ENCODE measurements around the gene TTC39B. TPM values are rescaled to one million over a fixed set of nuclear protein-coding genes. Genes with fewer than 3 reads are reported as not detected.
A peak's percentile ranks its signal among the peaks of the same experiment; 100 is the strongest.

The TTC39B gene
- polyA plus RNA-seq, 6 donors from 2014 or later: 0.19 to 6.7 (median 3.2) TPM

DNA sequence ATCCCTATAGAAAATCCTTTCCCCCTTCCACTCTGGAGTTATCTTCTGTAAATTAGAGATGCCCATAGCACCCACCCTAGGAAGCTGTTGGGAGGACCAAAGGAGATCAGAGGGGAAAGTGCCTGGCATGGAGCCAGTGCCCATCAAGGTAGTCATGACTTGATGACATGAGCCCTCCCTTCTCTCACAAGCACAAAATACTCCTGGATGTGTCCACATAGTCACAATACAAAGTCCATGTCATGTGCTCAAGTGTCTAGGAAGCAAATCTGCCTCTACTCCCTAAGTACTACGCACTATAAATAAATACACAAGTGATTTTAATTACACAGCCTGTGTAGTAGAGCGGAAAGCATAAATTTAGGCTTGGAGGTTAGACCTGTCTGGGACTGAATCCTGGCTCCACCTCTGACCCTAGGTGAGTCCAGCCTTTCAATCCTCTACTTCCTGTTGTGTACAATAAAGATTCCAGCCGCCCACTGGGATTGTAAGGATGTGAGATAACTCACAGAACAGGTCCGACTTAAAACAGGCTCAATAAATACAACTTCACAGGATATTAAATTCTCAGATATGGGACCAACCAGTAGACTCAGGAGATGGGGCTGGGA, 30.6 kb downstream of the TTC39B start:
- Mint-ChIP-seq H3K36me3 (peaks cover 0 to 3% of the 10 kb centered on the region in 2 donors), H3K4me3 (peak overlapping the region in 1 of 8 donors; percentile 63), H3K4me1 (peaks cover 4 to 8% (median 8%) of the 10 kb centered on the region in 3 donors), H3K27ac (peak overlapping the region in 1 of 6 donors; percentile 30), H3K27me3 (no peaks in the 10 kb centered on the region), H3K9me3 (no peaks in the 10 kb centered on the region)
- ATAC-seq (ENCODE audit: low read depth in 2 of 2) (no peak), DNase-seq (no peak)

GRCh38 chr9:15274425-15274824, 32.6 kb downstream of the TTC39B start:
- Mint-ChIP-seq H3K4me1 (peaks cover 4 to 8% (median 6%) of the 10 kb centered on the region in 3 donors), H3K4me3 (no peak overlapping the region), H3K27me3 (no peaks in the 10 kb centered on the region), H3K27ac (no peak overlapping the region), H3K9me3 (no peaks in the 10 kb centered on the region), H3K36me3 (peaks cover 0 to 3% of the 10 kb centered on the region in 2 donors)
- DNase-seq: no peak
- no peak for ATAC-seq (ENCODE audit: low read depth in 2 of 2)

DNA sequence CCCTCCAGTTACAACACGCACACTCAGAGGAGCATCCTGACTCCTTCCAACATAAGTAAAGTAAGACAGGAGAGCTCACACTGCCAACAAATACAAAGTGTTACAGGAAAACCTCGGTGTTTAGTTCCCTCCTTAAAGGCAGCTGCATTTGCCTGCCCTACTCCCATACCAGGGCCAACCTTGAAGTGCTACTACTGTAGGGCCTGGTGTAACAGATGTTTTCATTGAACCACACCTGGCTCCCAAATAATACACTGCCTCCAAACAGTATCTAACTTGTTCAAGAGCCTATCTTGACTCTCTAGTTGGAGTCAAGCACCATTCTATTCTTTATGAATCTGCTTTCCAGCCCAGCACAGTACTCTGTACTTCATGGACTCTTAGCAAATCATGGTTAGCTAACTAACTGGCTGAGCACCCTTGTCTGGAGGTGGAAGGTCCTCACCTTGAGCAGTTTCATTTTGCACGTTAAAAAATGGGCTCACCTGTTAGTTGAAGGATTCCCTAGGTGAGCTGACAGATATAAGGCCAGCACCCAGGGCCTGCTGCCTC, 34.6 kb downstream of the TTC39B start:
- Mint-ChIP-seq H3K27me3 (no peaks in the 10 kb centered on the region), H3K4me1 (peaks cover 11 to 14% (median 13%) of the 10 kb centered on the region in 3 donors), H3K36me3 (peaks cover 0 to 3% of the 10 kb centered on the region in 2 donors), H3K27ac (peak overlapping the region in 1 of 6 donors; percentile 5), H3K9me3 (no peaks in the 10 kb centered on the region), H3K4me3 (no peak overlapping the region)
- ATAC-seq (ENCODE audit: low read depth in 2 of 2) (no peak), DNase-seq (no peak)

DNA sequence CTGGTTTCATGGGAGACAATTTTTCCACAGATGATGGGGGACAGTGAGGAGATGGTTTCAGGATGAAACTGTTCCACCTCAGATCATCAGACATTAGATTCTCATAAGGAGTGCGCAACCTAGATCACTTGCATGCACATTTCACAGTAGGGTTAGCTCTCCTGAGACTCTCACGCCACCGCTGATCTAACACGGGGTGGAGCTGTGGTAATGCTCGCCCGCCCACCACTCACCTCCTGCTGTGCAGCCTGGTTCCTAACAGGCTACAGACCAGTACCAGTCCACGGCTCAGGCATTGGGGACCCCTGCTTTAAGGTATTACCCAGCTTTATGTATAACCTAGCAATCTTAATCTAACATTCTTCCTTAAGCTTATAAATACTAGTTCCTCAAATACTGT, 35.6 kb downstream of the TTC39B start:
- no peak for ATAC-seq (ENCODE audit: low read depth in 2 of 2)
- Mint-ChIP-seq H3K27me3 (no peaks in the 10 kb centered on the region), H3K4me1 (peaks cover 11 to 14% (median 13%) of the 10 kb centered on the region in 3 donors), H3K9me3 (no peaks in the 10 kb centered on the region), H3K4me3 (peak overlapping the region in 1 of 8 donors; percentile 32), H3K27ac (no peak overlapping the region), H3K36me3 (peaks cover 0 to 3% of the 10 kb centered on the region in 2 donors)
- no peak for DNase-seq

DNA sequence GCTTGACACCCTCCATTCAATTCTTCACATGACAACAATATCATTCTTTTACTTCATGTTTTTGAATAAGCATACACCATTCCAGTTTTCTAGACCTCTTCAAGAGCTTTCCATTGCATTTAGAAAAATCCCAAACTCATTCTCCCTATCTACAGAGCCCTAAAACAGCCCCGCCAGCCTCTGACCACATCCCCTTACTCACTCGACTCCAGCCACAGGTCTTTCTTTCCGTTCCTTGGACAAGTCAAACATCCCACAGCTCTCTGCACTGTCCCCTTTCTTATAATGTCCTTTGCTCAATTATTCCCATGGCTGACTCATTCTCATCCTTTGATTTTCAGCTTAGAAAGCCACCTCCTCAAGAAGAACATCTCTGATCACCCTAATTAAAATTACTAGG, 38.2 kb downstream of the TTC39B start:
- Mint-ChIP-seq H3K4me3 (no peak overlapping the region), H3K9me3 (no peaks in the 10 kb centered on the region), H3K36me3 (peaks cover 0 to 3% of the 10 kb centered on the region in 2 donors), H3K4me1 (peaks cover 11 to 14% (median 13%) of the 10 kb centered on the region in 3 donors), H3K27me3 (no peaks in the 10 kb centered on the region), H3K27ac (no peak overlapping the region)
- DNase-seq (no peak), ATAC-seq (ENCODE audit: low read depth in 2 of 2) (no peak)

- DNase-seq (no peak), ATAC-seq (ENCODE audit: low read depth in 2 of 2) (no peak)
- no peak overlapping the region for H3K27ac Mint-ChIP-seq
- H3K36me3 Mint-ChIP-seq: peaks cover 0 to 3% of the 10 kb centered on the region in 2 donors
- peaks cover 11 to 14% (median 13%) of the 10 kb centered on the region in 3 donors for H3K4me1 Mint-ChIP-seq
- no peaks in the 10 kb centered on the region for H3K27me3 Mint-ChIP-seq
- peak overlapping the region in 1 of 8 donors; percentile 36 for H3K4me3 Mint-ChIP-seq
- no peaks in the 10 kb centered on the region for H3K9me3 Mint-ChIP-seq
Observed at GRCh38 chr9:15268317-15268716, 38.7 kb downstream of the TTC39B start.

GRCh38 chr9:15264918-15265317, 42.1 kb downstream of the TTC39B start:
- ATAC-seq (ENCODE audit: low read depth in 2 of 2) (no peak), DNase-seq (no peak)
- H3K36me3 Mint-ChIP-seq: no peaks in the 10 kb centered on the region
- H3K4me3 Mint-ChIP-seq: no peak overlapping the region
- no peak overlapping the region for H3K27ac Mint-ChIP-seq
- no peaks in the 10 kb centered on the region for H3K9me3 Mint-ChIP-seq
- H3K27me3 Mint-ChIP-seq: no peaks in the 10 kb centered on the region
- H3K4me1 Mint-ChIP-seq: peaks cover 10 to 11% (median 10%) of the 10 kb centered on the region in 3 donors

GRCh38 chr9:15262581-15262980, 44.4 kb downstream of the TTC39B start:
- H3K27me3 Mint-ChIP-seq: no peaks in the 10 kb centered on the region

GRCh38 chr9:15256426-15256825, 50.6 kb downstream of the TTC39B start:
- Mint-ChIP-seq H3K27ac (no peak overlapping the region), H3K4me1 (no peaks in the 10 kb centered on the region), H3K4me3 (no peak overlapping the region), H3K9me3 (no peaks in the 10 kb centered on the region), H3K36me3 (peaks cover 5 to 9% of the 10 kb centered on the region in 2 donors), H3K27me3 (no peaks in the 10 kb centered on the region)
- ATAC-seq (ENCODE audit: low read depth in 2 of 2) (no peak), DNase-seq (no peak)

More at GRCh38 chr9:15262581-15262980, 44.4 kb downstream of the TTC39B start:
- DNase-seq (no peak), ATAC-seq (ENCODE audit: low read depth in 2 of 2) (no peak)
- Mint-ChIP-seq H3K27ac (no peak overlapping the region), H3K36me3 (peaks cover 0 to 5% of the 10 kb centered on the region in 2 donors), H3K4me3 (no peak overlapping the region), H3K9me3 (no peaks in the 10 kb centered on the region), H3K4me1 (no peaks in the 10 kb centered on the region)

- DNase-seq: no peak
- Mint-ChIP-seq H3K9me3 (no peaks in the 10 kb centered on the region), H3K4me3 (no peak overlapping the region), H3K27ac (no peak overlapping the region), H3K4me1 (peaks cover 0 to 4% (median 0%) of the 10 kb centered on the region in 3 donors), H3K27me3 (no peaks in the 10 kb centered on the region), H3K36me3 (peaks cover 5 to 9% of the 10 kb centered on the region in 2 donors)
- ATAC-seq (ENCODE audit: low read depth in 2 of 2): no peak
Observed at GRCh38 chr9:15253786-15254185, 53.2 kb downstream of the TTC39B start.

DNA sequence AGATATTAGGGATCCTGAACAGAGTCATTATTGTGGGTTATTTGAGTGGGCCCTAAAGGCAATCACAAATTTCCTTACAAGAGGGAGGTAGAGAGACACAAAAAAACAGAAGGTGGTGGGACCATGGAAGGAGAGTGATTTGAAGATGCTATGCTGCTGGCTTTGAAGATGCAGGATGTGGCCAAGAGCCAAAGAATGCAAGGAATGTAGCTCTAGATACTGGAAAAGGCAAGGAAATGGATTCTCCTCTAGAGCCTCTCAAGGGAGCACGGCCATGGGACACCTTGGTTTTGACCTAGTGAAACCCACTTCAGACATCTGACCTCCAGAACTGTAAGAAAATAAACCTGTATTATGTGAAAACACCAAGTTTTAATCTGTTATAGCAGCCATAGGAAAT, 53.8 kb downstream of the TTC39B start:
- H3K27me3 Mint-ChIP-seq: no peaks in the 10 kb centered on the region
- no peak overlapping the region for H3K4me3 Mint-ChIP-seq
- no peak for DNase-seq
- H3K36me3 Mint-ChIP-seq: peaks cover 5 to 8% of the 10 kb centered on the region in 2 donors
- peaks cover 0 to 4% (median 0%) of the 10 kb centered on the region in 3 donors for H3K4me1 Mint-ChIP-seq
- H3K9me3 Mint-ChIP-seq: no peaks in the 10 kb centered on the region
- ATAC-seq (ENCODE audit: low read depth in 2 of 2): no peak
- H3K27ac Mint-ChIP-seq: no peak overlapping the region

GRCh38 chr9:15249981-15250380, 57.0 kb downstream of the TTC39B start:
- DNase-seq: no peak
- no peak for ATAC-seq (ENCODE audit: low read depth in 2 of 2)
- Mint-ChIP-seq H3K36me3 (no peaks in the 10 kb centered on the region), H3K4me1 (peaks cover 0 to 4% (median 0%) of the 10 kb centered on the region in 3 donors), H3K9me3 (no peaks in the 10 kb centered on the region), H3K27ac (no peak overlapping the region), H3K4me3 (no peak overlapping the region), H3K27me3 (no peaks in the 10 kb centered on the region)

DNA sequence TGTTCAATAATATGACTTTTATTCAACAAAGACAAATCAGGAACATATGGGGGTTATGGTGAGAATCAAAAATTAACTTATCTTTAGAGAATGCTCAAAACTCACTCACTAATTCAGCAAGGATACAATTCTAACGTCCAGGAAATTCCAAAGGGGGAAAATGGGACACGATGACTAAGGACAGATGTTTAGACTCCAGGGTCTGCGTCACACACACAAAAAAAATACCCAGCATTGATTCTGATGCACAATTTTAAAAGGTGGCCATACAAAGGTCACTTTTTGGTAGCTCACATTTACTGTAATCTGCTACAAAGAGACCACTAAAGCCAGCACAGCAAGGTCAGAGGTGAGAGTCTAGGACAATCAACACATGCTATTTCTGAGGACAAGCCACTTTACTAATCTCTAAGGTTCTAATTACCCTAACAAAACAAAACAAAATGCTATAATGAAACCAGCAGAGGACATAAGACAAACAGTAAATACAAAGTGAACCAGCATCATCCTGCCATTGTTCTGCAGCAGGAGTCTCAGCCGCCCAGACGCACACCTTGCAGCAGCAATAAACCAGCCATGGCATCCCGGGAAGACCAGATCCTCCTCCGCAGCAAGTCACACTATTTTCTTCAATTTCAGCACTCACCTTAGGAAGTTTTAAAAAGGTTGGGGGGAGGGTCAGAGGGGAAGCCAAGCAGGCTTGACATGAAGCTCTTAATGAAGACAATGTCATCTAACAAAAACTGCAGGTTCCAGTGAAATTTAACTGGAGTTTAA, 57.8 kb downstream of the TTC39B start:
- DNase-seq (no peak), ATAC-seq (ENCODE audit: low read depth in 2 of 2) (no peak)
- no peaks in the 10 kb centered on the region for H3K27me3 Mint-ChIP-seq
- H3K36me3 Mint-ChIP-seq: no peaks in the 10 kb centered on the region
- H3K9me3 Mint-ChIP-seq: no peaks in the 10 kb centered on the region
- no peak overlapping the region for H3K4me3 Mint-ChIP-seq
- peaks cover 0 to 4% (median 0%) of the 10 kb centered on the region in 3 donors for H3K4me1 Mint-ChIP-seq
- H3K27ac Mint-ChIP-seq: peak overlapping the region in 1 of 6 donors; percentile 16

DNA sequence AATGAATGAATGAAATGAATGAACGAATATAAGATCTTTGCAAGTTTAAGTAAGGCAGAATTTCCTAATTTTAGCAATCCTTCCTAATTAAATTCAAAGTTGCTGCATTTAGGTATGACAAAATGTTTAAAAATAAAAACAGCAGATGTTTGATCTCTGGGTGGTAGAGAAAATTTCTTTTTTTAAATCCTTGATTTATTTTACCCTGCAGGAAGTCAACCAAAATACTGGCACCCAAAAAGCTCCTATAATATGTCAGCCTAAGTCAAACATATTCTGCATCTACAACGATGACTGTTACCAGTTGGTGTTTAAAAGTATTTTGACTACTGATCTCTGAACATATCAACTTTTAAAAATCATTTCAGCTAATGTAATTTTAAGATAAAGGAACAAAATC, 58.4 kb downstream of the TTC39B start:
- ATAC-seq (ENCODE audit: low read depth in 2 of 2) (no peak), DNase-seq (no peak)
- Mint-ChIP-seq H3K9me3 (no peaks in the 10 kb centered on the region), H3K27ac (no peak overlapping the region), H3K36me3 (no peaks in the 10 kb centered on the region), H3K27me3 (no peaks in the 10 kb centered on the region), H3K4me1 (peaks cover 0 to 4% (median 2%) of the 10 kb centered on the region in 3 donors), H3K4me3 (no peak overlapping the region)
